Lower leg skin (tissue), 4 donors: Measurements from ENCODE around the gene ZDHHC14. TPM values are rescaled to one million over a fixed set of nuclear protein-coding genes. Genes with fewer than 3 reads are reported as not detected.

Source experiments
- DNase-seq, 2 donors: peaks; one replicate each; pipeline ENCODE4 v3.0.0-alpha.2; 2019; ENCODE audit warnings: low spot score in 2 of 2
- H3K4me3 ChIP-seq: fragments of 200-600 bp; sonication (generic); 2 replicates; pipeline ENCODE4 v1.5.1; 2017; ENCODE audit warnings: mild to moderate bottlenecking, low read depth; ENCODE audit not compliant: poor library complexity, severe bottlenecking
- CTCF ChIP-seq, 3 donors: fragments of 450-650 bp; IDR thresholded peaks; one replicate each; pipeline ENCODE4 v1.5.1; 2016; ENCODE audit warnings: antibody characterized with exemption in 3 of 3, mild to moderate bottlenecking in 3 of 3, moderate library complexity in 2 of 3
- POLR2A ChIP-seq, 2 donors: fragments of 450-650 bp; IDR thresholded peaks; one replicate each; pipeline ENCODE4 v1.6.1; 2016 to 2017; ENCODE audit warnings: antibody characterized with exemption in 2 of 2, mild to moderate bottlenecking in 1 of 2, moderate library complexity in 1 of 2
- WGBS, 2 donors: methylation state at CpG; one replicate each; pipeline ENCODE4 v1.1.5; 2018; 5-methylcytosine and 5-hydroxymethylcytosine counted together
- intact Hi-C: fragments of 100-400 bp; cut with DNase I; formaldehyde crosslinking; loops from one replicate; pipeline ENCODE4 v1.15.0; 2023; ENCODE audit warnings: low total_unique reads
- total RNA-seq, 4 donors: library from RNA; depleted of rRNA; stranded (reverse); fragments of >200 nt; gene quantifications; one replicate each; pipeline ENCODE4 v1.1.0, GENCODE V29; 2016

The ZDHHC14 gene
- total RNA-seq, 4 donors from 2014 or later: 4.5 to 8.3 (median 6.1) TPM

GRCh38 chr6:157488716-157489118 lies 107.7 kb downstream of the ZDHHC14 start:
- no peak for TF ChIP-seq CTCF (IDR thresholded peaks at IDR 0.05)
- TF ChIP-seq POLR2A (IDR thresholded peaks at IDR 0.05): no peak
- intact Hi-C loops: no loop called here

GRCh38 chr6:157490611-157491269 lies 109.8 kb downstream of the ZDHHC14 start:
- no peak for TF ChIP-seq POLR2A (IDR thresholded peaks at IDR 0.05)
- TF ChIP-seq CTCF (IDR thresholded peaks at IDR 0.05): no peak
- DNase-seq: peak in 1 of 2 donors; percentile 67
- 94 to 97% methylated on average over 16 of the region's 16 CpGs for WGBS, 2 donors
- intact Hi-C loops: no loop called here
- H3K4me3 ChIP-seq: no peak overlapping the region

More at GRCh38 chr6:157488716-157489118, 107.7 kb downstream of the ZDHHC14 start:
- 75 to 84% methylated on average over 12 of the region's 12 CpGs for WGBS, 2 donors
- DNase-seq: no peak
- no peak overlapping the region for H3K4me3 ChIP-seq

- DNase-seq: peak in 1 of 2 donors; percentile 80
- intact Hi-C loops: no loop called here
- TF ChIP-seq POLR2A (IDR thresholded peaks at IDR 0.05): no peak
- no peak for TF ChIP-seq CTCF (IDR thresholded peaks at IDR 0.05)
- no peak overlapping the region for H3K4me3 ChIP-seq
- 89 to 90% methylated on average over 20 of the region's 20 CpGs for WGBS, 2 donors
These were observed 110.7 kb downstream of the ZDHHC14 start for GRCh38 chr6:157491571-157492232.

- DNase-seq: peak in 1 of 2 donors; percentile 53
- 92% methylated on average over 12 of the region's 12 CpGs for WGBS, 2 donors
- no peak for TF ChIP-seq CTCF (IDR thresholded peaks at IDR 0.05)
- TF ChIP-seq POLR2A (IDR thresholded peaks at IDR 0.05): no peak
- H3K4me3 ChIP-seq: no peak overlapping the region
- intact Hi-C loops: no loop called here
These were observed 111.3 kb downstream of the ZDHHC14 start for GRCh38 chr6:157492249-157492648.

- WGBS, 2 donors: 92 to 100% methylated on average over 3 of the region's 3 CpGs
- H3K4me3 ChIP-seq: no peak overlapping the region
- DNase-seq: no peak
- intact Hi-C loops: no loop called here
- TF ChIP-seq POLR2A (IDR thresholded peaks at IDR 0.05): no peak
- no peak for TF ChIP-seq CTCF (IDR thresholded peaks at IDR 0.05)
These were observed 111.8 kb downstream of the ZDHHC14 start for GRCh38 chr6:157492741-157493140.
